H1 (cell line): ENCODE measurements around the gene RBM44. TPM values are rescaled to one million over a fixed set of nuclear protein-coding genes. Genes with fewer than 3 reads are reported as not detected.

ENCODE experiments used
- CTCF ChIA-PET: fragments of 300-600 bp; sonication (Branson Sonifier 250); formaldehyde crosslinking; loops from one replicate; lab custom pipeline; 2021; ENCODE audit not compliant: partially characterized antibody; lab: Charles Lee
- POLR2A ChIA-PET: fragments of 300-600 bp; sonication (Branson Sonifier 250); formaldehyde crosslinking; loops from one replicate; lab custom pipeline; 2021; ENCODE audit warnings: inconsistent platforms; ENCODE audit not compliant: partially characterized antibody; lab: Charles Lee
- DNase-seq, 2 experiments: peaks; one replicate each; pipeline versions ENCODE4 v3.0.0 to v3.0.0-alpha.2; 2010 to 2022; ENCODE audit warnings: low spot score in 2 of 2, low read depth in 1 of 2, mixed read lengths in 1 of 2
- FAIRE-seq: peaks from 2 replicates; lab custom pipeline; 2011; peaks lifted over from hg19 to GRCh38; lab: Jason Lieb, UNC
- H2AFZ ChIP-seq: 2 replicates; pipeline ENCODE4 v1.8.1; 2012; ENCODE audit warnings: low read length, inconsistent platforms
- H2AK5ac ChIP-seq: 2 replicates; pipeline ENCODE4 v1.6.1; 2013; ENCODE audit warnings: low read depth, low read length
- H2BK120ac ChIP-seq: replicated peaks from 2 replicates; pipeline ENCODE3; 2013; ENCODE audit warnings: low read depth, low read length, inconsistent platforms
- H2BK12ac ChIP-seq: 2 replicates; pipeline ENCODE4 v1.6.1; 2013; ENCODE audit warnings: low read depth, low read length
- H2BK15ac ChIP-seq: 2 replicates; pipeline ENCODE4 v1.6.1; 2013; ENCODE audit warnings: low read length
- H2BK20ac ChIP-seq: 2 replicates; pipeline ENCODE4 v1.6.1; 2013; ENCODE audit warnings: low read length
- H2BK5ac ChIP-seq: 2 replicates; pipeline ENCODE4 v1.6.1; 2013; ENCODE audit warnings: low read depth, low read length
- H3K14ac ChIP-seq: 2 replicates; pipeline ENCODE4 v1.6.1; 2013; ENCODE audit warnings: inconsistent platforms; ENCODE audit not compliant: insufficient read length
- H3K18ac ChIP-seq: 2 replicates; pipeline ENCODE4 v1.6.1; 2013; ENCODE audit warnings: low read length; ENCODE audit errors: extremely low read depth
- H3K23ac ChIP-seq: 2 replicates; pipeline ENCODE4 v1.6.1; 2013; ENCODE audit warnings: inconsistent platforms; ENCODE audit not compliant: insufficient read length
- H3K23me2 ChIP-seq: 2 replicates; pipeline ENCODE4 v1.6.1; 2013; ENCODE audit warnings: low read depth, low read length
- H3K27ac ChIP-seq: 2 replicates; pipeline ENCODE4 v1.6.1; 2011; ENCODE audit warnings: low read depth, low read length, inconsistent platforms
- H3K27me3 ChIP-seq, 4 experiments: replicated peaks in 1 of 4; 1 replicate in 1 of 4; 2 replicates in 3 of 4; pipeline versions ENCODE4 v1.6.1 to v1.8.1; 2011 to 2013; ENCODE audit warnings: low read length in 3 of 4, mild to moderate bottlenecking in 3 of 4, inconsistent platforms in 2 of 4, mixed read lengths in 2 of 4, moderate library complexity in 1 of 4; ENCODE audit not compliant: control insufficient read depth in 3 of 4, insufficient read depth in 3 of 4; ENCODE audit errors: extremely low read depth in 1 of 4
- H3K36me3 ChIP-seq, 4 experiments: 2 replicates each; pipeline versions ENCODE4 v1.6.1 to v1.8.1; 2011 to 2013; ENCODE audit warnings: mild to moderate bottlenecking in 4 of 4, low read length in 3 of 4, moderate library complexity in 2 of 4, control low read depth in 1 of 4, inconsistent platforms in 1 of 4; ENCODE audit not compliant: insufficient read depth in 4 of 4, control insufficient read depth in 2 of 4
- H3K4ac ChIP-seq: replicated peaks from 2 replicates; pipeline ENCODE3; 2013; ENCODE audit warnings: low read length, low read depth, mixed read lengths, inconsistent platforms; ENCODE audit not compliant: insufficient read length
- H3K4me1 ChIP-seq, 4 experiments: replicated peaks in 1 of 4; 1 replicate in 1 of 4; 2 replicates in 3 of 4; pipeline versions ENCODE4 v1.6.1 to v1.8.1; 2011 to 2013; ENCODE audit warnings: low read length in 3 of 4, inconsistent platforms in 2 of 4, mixed read lengths in 1 of 4; ENCODE audit not compliant: insufficient read depth in 4 of 4, control insufficient read depth in 3 of 4
- H3K4me2 ChIP-seq, 2 experiments: 2 replicates each; pipeline versions ENCODE4 v1.6.1 to v1.8.1; 2011 to 2013; ENCODE audit warnings: low read depth in 2 of 2, low read length in 2 of 2, control low read depth in 1 of 2, inconsistent platforms in 1 of 2, mild to moderate bottlenecking in 1 of 2; ENCODE audit not compliant: insufficient read depth in 1 of 2
- H3K4me3 ChIP-seq, 4 experiments: fragments of 200-600, 300-600 bp in 1 of 4; sonication (generic), shearing (Covaris generic), sonication (Bioruptor Twin) in 1 of 4; 2 replicates each; pipeline versions ENCODE4 v1.5.1 to v1.8.1; 2011 to 2016; ENCODE audit warnings: low read length in 4 of 4, low read depth in 3 of 4, control low read depth in 2 of 4, inconsistent platforms in 2 of 4, mild to moderate bottlenecking in 2 of 4, mixed read lengths in 1 of 4, moderate library complexity in 1 of 4; ENCODE audit not compliant: insufficient read depth in 2 of 4; ENCODE audit errors: extremely low read depth in 1 of 4
- H3K56ac ChIP-seq: replicated peaks from 2 replicates; pipeline ENCODE3; 2013; ENCODE audit warnings: low read depth, mild to moderate bottlenecking, mixed read lengths, low read length, inconsistent platforms; ENCODE audit not compliant: insufficient read length
- H3K79me1 ChIP-seq: 2 replicates; pipeline ENCODE4 v1.6.1; 2013; ENCODE audit warnings: low read depth, low read length, control low read depth
- H3K79me2 ChIP-seq, 2 experiments: 2 replicates each; pipeline versions ENCODE4 v1.6.1 to v1.8.1; 2012 to 2013; ENCODE audit warnings: low read length in 2 of 2, mild to moderate bottlenecking in 2 of 2, inconsistent platforms in 1 of 2; ENCODE audit not compliant: insufficient read depth in 2 of 2, control insufficient read depth in 1 of 2
- H3K9ac ChIP-seq, 4 experiments: replicated peaks in 1 of 4; 1 replicate in 1 of 4; 2 replicates in 3 of 4; pipeline versions ENCODE4 v1.6.1 to v1.8.1; 2011 to 2013; ENCODE audit warnings: low read depth in 3 of 4, low read length in 3 of 4, control low read depth in 2 of 4, mild to moderate bottlenecking in 2 of 4, moderate library complexity in 2 of 4, inconsistent platforms in 1 of 4; ENCODE audit errors: extremely low read depth in 1 of 4
- H3K9me3 ChIP-seq, 2 experiments: 2 replicates each; pipeline versions ENCODE4 v1.6.1 to v1.8.1; 2012 to 2013; ENCODE audit warnings: mild to moderate bottlenecking in 2 of 2, moderate library complexity in 2 of 2, control low read depth in 1 of 2, inconsistent platforms in 1 of 2, low read depth in 1 of 2, low read length in 1 of 2, mixed read lengths in 1 of 2; ENCODE audit not compliant: insufficient read depth in 2 of 2
- H4K20me1 ChIP-seq, 2 experiments: replicated peaks in 1 of 2; 2 replicates each; pipeline versions ENCODE3 to v1.8.1; 2011 to 2013; ENCODE audit warnings: inconsistent platforms in 2 of 2, low read length in 2 of 2, mild to moderate bottlenecking in 1 of 2; ENCODE audit not compliant: insufficient read depth in 2 of 2, control insufficient read depth in 1 of 2
- H4K5ac ChIP-seq: 2 replicates; pipeline ENCODE4 v1.6.1; 2013; ENCODE audit warnings: low read length, low read depth, mixed read lengths, inconsistent platforms; ENCODE audit not compliant: insufficient read length
- H4K8ac ChIP-seq: 2 replicates; pipeline ENCODE4 v1.8.0; 2013; ENCODE audit warnings: mild to moderate bottlenecking, moderate library complexity, low read length, inconsistent platforms; ENCODE audit not compliant: insufficient read depth; ENCODE audit errors: extremely low read depth
- H4K91ac ChIP-seq: replicated peaks from 2 replicates; pipeline ENCODE3; 2013; ENCODE audit warnings: low read length, mixed read lengths, inconsistent platforms; ENCODE audit not compliant: insufficient read length
- CTCF ChIP-seq, 3 experiments: IDR thresholded peaks; 1 replicate in 2 of 3; 2 replicates in 1 of 3; pipeline versions ENCODE4 v1.5.1 to v1.6.1; 2011; ENCODE audit warnings: low read length in 3 of 3, mild to moderate bottlenecking in 3 of 3, inconsistent platforms in 2 of 3, low read depth in 1 of 3, moderate library complexity in 1 of 3; ENCODE audit not compliant: insufficient read depth in 1 of 3; ENCODE audit errors: control extremely low read depth in 1 of 3
- KDM4A ChIP-seq: IDR thresholded peaks from one replicate; pipeline ENCODE4 v1.7.1; 2012; ENCODE audit warnings: low read depth, mild to moderate bottlenecking, moderate library complexity, low read length, inconsistent platforms; ENCODE audit not compliant: severe bottlenecking
- MAFK ChIP-seq: IDR thresholded peaks from 2 replicates; pipeline ENCODE4 v1.6.1; 2012; ENCODE audit warnings: low read depth, mild to moderate bottlenecking, improper control_type of control experiment, low read length
- TBP ChIP-seq: IDR thresholded peaks from 2 replicates; pipeline ENCODE4 v1.6.1; 2011; ENCODE audit warnings: low read depth, low read length, improper control_type of control experiment
- USF2 ChIP-seq: IDR thresholded peaks from 2 replicates; pipeline ENCODE4 v1.6.1; 2011; ENCODE audit warnings: low read length, improper control_type of control experiment
- WGBS, 2 experiments: shearing (Covaris generic) in 1 of 2; methylation state at CpG; one replicate each; pipeline versions ENCODE4 v1.1.6 to v1.1.7; 2013 to 2015; ENCODE audit warnings: low lambda C conversion rate in 2 of 2, mixed read lengths in 2 of 2, inconsistent platforms in 1 of 2, low coverage in 1 of 2, missing lambda C conversion rate in 1 of 2; ENCODE audit not compliant: insufficient replicate concordance in 2 of 2, insufficient coverage in 1 of 2, insufficient read length in 1 of 2; ENCODE audit errors: extremely low coverage in 1 of 2, missing lambda C conversion rate in 1 of 2; 5-methylcytosine and 5-hydroxymethylcytosine counted together
- polyA plus RNA-seq, 7 experiments: library from polyadenylated mRNA; depleted of rRNA in 3 of 7; stranded (reverse) in 5 of 7; unstranded in 2 of 7; fragments of >200 nt in 5 of 7; fragments of 200-250 nt in 2 of 7; gene quantifications; 1 replicate in 5 of 7; 2 replicates in 1 of 7; 4 replicates in 1 of 7; pipeline versions ENCODE4 v1.2.1 to v1.2.3, GENCODE V29; 2011 to 2013; ENCODE audit warnings: missing spikeins in 2 of 7, mixed read lengths in 2 of 7
- total RNA-seq: library from RNA; stranded (reverse); fragmentation: NEBNext Ultra II Directional; extraction: Animal tissue kit (Norgen Biotek cat#: 25700); gene quantifications from 2 replicates; pipeline ENCODE4 v1.2.1, GENCODE V29; 2021

Gene RBM44
- total and polyA plus RNA-seq, 2 of the 8 experiments (the other 6 are each of a cell fraction or from before 2014, with no cell fraction given), result 0.12 to 0.43 TPM

- Histone ChIP-seq H4K8ac (no peak overlapping the region; the same call in 1 of the 2 replicates), H3K9me3 (no peaks in the 10 kb centered on the region), H3K27me3 (no peaks in the 10 kb centered on the region), H3K4me2 (no peak overlapping the region), H3K36me3 (no peaks in the 10 kb centered on the region), H3K4ac (no peak overlapping the region), H2BK15ac (no peak overlapping the region), H2BK5ac (no peak overlapping the region), H3K27ac (no peak overlapping the region), H3K9ac (no peak overlapping the region), H4K91ac (no peak overlapping the region), H3K79me2 (no peaks in the 10 kb centered on the region), H2AFZ (no peak overlapping the region), H3K23me2 (no peaks in the 10 kb centered on the region), H4K5ac (no peak overlapping the region), H3K14ac (no peak overlapping the region), H3K56ac (no peak overlapping the region), H2BK12ac (no peak overlapping the region), H3K18ac (no peak overlapping the region), H4K20me1 (no peaks in the 10 kb centered on the region), H3K4me3 (no peak overlapping the region), H3K4me1 (peaks cover 0 to 4% (median under 1%) of the 10 kb centered on the region in 4 experiments; a peak in 3 of 7 replicates), H2BK20ac (no peak overlapping the region), H2BK120ac (no peak overlapping the region), H2AK5ac (no peak overlapping the region)
- ChIA-PET POLR2A (no interaction called here), CTCF (no interaction called here)
- FAIRE-seq, result no peak
- TF ChIP-seq MAFK (no peak), TBP (no peak), USF2 (no peak), CTCF (IDR thresholded peaks at IDR 0.05; ENCODE audit: control extremely low read depth in 1 of 3, insufficient read depth in 1 of 3, low read depth in 1 of 3, low read length in 3 of 3) (no peak), KDM4A (no peak)
- TF ChIP-seq, all 59 proteins: peak for 0
- no peak for DNase-seq
- WGBS, 2 experiments, result 92% methylated on average over 16 of the region's 20 CpGs; no CpG with 5 or more reads in 1 of the 2 experiments
- Histone ChIP-seq H3K23ac (no peak overlapping the region), H3K79me1 (no peaks in the 10 kb centered on the region)
These were observed 84.2 kb downstream of the RBM44 start for GRCh38 chr2:237882510-237883481.
